ENCODE results near the gene LRMDA.
"Not testable (repeated sequence)": the region's sequence is repeated elsewhere in the genome, so short reads cannot be mapped to it uniquely, and the experiment has no call there.

The LRMDA gene

DNA sequence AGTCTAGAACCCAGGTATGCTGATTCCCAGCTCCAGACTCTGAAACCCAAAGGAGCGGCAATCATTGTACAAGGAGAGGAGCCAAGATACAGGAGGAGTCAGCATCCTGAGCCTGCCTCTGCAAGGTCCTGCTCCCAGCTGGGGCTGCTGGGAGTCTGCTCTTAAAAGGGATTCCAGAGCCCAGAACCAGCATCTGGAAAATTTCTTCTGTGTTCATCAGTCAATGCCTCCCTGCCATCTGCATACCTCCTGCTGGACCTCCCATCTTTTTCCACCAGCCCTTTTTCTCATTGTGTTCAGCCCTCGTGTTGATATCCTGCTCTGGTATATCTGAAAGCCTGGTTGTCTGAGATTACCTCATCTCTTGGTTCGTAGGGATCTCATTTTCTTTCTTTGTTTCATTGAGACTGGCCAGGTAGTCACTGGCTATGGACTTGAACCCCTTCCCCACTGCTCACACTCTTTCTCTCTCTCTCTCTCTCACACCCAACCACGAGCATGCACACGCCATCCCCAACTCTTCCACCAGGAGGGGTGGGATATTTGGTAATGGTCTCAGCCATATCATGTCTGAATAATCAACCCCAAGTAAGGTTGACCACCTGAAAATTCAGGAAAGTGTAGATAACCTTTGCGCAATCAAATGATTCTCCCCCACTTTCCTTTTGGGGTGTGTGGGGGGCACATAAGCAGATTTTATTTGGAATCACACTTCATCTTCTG is 608.8 kb downstream of the LRMDA start:
- no peak for DNase-seq

- no peak for DNase-seq
Observed at GRCh38 chr10:76040830-76041220, 609.4 kb downstream of the LRMDA start.

GRCh38 chr10:76041551-76041950 is 610.1 kb downstream of the LRMDA start:
- no peak for DNase-seq

DNA sequence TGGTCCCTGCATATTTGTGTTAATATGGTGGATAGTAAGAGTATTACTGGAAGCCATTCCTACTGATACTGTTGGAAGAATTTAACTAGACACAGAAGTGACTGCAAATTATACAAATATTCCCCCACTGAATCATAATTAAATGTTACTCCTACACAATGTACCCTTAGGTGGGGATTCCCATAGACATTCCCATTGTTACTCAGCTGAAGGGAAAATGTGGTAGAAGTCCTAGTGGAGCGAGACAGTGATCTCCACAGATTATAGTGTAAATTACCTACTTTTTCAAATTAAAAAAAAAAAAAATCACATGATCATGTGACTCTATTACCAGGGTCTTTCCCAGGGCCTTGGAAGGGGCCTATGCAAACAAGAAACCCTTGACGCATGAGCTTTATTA is 611.8 kb downstream of the LRMDA start:
- no peak for DNase-seq

- DNase-seq = no peak
Observed at GRCh38 chr10:76044751-76045150, 613.3 kb downstream of the LRMDA start.

DNA sequence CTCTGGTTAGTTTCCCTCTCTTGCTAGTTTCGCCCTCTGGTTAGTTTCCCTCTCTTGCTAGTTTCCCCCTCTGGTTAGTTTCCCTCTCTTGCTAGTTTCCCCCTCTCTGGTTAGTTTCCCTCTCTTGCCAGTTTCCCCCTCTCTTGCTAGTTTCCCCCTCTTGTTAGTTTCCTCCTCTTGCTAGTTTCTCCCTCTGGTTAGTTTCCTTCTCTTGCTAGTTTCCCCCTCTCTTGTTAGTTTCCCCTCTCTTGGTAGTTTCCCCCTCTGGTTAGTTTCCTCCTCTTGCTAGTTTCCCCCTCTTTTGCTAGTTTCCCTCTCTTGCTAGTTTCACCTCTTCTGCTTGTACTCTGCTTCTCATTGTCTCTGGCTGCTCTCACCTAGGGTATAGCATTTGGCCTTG is 613.8 kb downstream of the LRMDA start:
- DNase-seq = no peak

- DNase-seq = no peak
Observed at GRCh38 chr10:76047521-76047920, 616.1 kb downstream of the LRMDA start.

GRCh38 chr10:76049581-76050290 is 618.3 kb downstream of the LRMDA start:
- no peak for DNase-seq

DNA sequence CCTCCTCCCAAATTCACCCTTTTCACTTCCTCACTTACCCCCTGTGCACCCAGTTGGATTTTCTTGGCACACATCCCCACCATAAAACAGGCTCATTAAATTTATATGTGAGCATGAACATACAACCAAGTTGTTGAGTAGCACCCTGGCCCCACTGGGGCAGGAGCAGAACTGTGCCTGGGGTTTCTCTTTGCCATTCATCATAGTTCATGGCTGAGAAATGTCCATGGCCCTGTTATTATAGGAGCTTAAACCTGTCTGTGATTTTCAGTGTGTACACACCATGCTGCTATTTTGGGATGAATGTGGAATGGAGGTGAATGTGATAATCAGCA is 618.8 kb downstream of the LRMDA start:
- DNase-seq = no peak

GRCh38 chr10:76051007-76051936 is 619.8 kb downstream of the LRMDA start:
- no peak for DNase-seq

- no peak for DNase-seq
Observed at GRCh38 chr10:76052682-76053503, 621.5 kb downstream of the LRMDA start.

GRCh38 chr10:76055466-76055865 is 624.0 kb downstream of the LRMDA start:
- DNase-seq = no peak

- no peak for DNase-seq
Observed at GRCh38 chr10:76055963-76056362, 624.5 kb downstream of the LRMDA start.

DNA sequence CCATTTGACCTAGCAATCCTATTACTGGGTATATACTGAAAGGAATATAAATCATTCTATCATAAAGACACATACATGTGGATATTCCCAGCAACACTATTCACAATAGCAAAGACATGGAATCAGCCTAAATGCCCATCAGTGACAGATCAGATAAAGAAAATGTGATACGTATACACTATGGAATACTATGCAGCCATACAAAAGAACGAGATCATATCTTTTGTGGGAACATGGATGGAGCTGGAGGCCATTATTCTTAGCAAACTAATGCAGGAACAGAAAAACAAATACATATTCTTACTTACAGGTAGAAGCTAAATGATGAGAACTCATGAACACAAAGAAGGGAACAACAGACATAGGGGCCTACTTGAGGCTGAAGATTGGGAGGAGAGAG is 629.6 kb downstream of the LRMDA start:
- not testable (repeated sequence) for DNase-seq

DNA sequence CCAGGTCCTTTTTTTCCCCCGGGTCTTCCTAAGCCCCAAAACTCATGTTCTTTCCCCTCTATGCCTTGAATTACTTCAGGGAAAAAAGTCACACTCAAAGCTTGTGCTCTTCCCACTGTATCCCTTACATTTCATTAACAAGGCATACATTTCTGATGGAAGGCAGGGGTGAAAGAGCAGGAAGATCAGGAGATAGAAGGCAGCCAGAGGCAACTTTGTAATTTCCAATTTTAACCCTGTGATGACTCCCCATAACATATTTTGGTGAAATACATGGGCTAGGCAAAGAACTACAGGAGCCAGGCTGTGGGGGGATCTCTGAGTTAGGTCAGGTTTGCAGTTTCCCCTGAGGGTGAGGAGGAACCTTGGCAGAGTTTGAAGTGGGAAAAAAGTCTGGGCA is 635.0 kb downstream of the LRMDA start:
- no peak for DNase-seq

GRCh38 chr10:76067447-76067846 is 636.0 kb downstream of the LRMDA start:
- DNase-seq = no peak

- no peak for DNase-seq
Observed at GRCh38 chr10:76068856-76069255, 637.4 kb downstream of the LRMDA start.

- DNase-seq = no peak
Observed at GRCh38 chr10:76070916-76071315, 639.5 kb downstream of the LRMDA start.

DNA sequence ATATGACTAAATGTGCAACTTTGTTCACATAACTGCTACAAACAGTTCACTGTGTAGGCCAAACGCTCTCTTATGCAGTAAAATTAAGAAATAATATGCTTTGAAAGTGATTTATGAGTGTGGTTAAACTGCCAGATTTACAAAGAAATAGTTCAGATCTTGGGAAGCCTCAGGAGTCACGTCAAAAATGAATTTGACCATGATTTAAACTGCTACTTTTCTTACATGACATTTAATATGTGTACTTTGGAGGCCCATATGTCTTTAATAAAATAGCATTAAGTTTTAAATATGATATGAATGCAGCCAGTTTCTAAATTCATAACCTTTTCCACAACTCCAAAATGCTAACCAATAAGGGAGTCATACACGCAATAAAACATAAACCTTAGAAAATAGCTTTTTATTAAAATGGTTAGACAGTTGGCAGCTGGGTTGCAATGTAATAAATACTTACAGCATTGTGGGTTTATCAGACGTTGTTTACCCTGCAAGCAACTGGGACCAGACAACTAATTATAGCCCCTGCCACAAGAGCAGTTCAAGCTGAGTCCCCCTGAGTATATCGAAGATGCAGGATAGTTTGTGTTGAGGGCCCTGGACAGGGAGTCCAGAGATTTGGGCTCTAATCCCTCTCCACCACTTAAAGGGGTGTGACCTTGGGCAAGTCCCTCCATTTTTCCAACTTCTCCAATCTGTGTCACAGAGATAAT is 640.4 kb downstream of the LRMDA start:
- no peak for DNase-seq

GRCh38 chr10:76072384-76072783 is 641.0 kb downstream of the LRMDA start:
- no peak for DNase-seq

GRCh38 chr10:76073524-76073923 is 642.1 kb downstream of the LRMDA start:
- DNase-seq = no peak

DNA sequence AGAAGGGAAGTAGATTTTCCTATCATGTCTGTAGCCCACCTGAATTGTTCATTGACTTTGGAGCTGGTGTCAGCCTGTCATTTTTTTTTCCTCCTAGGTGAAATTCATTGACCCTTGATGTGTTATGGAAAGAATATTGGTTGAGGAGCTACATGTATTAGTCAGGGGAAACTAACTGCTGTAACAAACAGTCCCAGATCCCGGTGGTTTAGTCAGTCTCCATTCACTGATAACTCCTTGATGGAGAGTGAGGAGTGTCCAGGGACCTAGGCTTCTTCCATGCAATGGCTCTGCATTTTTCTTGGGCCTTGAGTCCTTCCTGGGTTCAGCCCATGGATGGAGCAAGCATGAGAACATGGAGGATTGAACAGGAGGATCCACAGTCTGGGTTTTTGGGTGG is 643.2 kb downstream of the LRMDA start:
- DNase-seq = no peak

Data from activated CD4-positive, alpha-beta T cell treated with anti-CD3 and anti-CD28 coated beads, Interleukin-2, Interleukin-6, amounts not matched to agents 100 ng/mL and 50 ng/mL, durations not matched to agents 16 hours and 8 hours (primary cell).